Panc1 (cell line): ENCODE measurements around the gene ABCG1. TPM values are rescaled to one million over a fixed set of nuclear protein-coding genes. Genes with fewer than 3 reads are reported as not detected.

ENCODE experiments used
- ATAC-seq: fragments of 200-7000 bp; cut with Tn5 transposase; 2 replicates; pipeline ENCODE4 v1.9.1; 2020; ENCODE audit warnings: mild to moderate bottlenecking, moderate library complexity
- BruUV-seq: library from RNA; stranded (reverse); fragments of 400-500 nt; replicated peaks from 2 replicates; lab custom pipeline; 2021; lab: Mats Ljungman, UMichigan
- CTCF ChIA-PET: fragments of 300-600 bp; sonication (Branson Sonifier 250); formaldehyde crosslinking; loops from one replicate; lab custom pipeline; 2022; ENCODE audit warnings: antibody characterized with exemption; lab: Charles Lee
- POLR2A ChIA-PET: fragments of 300-600 bp; sonication (Branson Sonifier 250); formaldehyde crosslinking; loops from one replicate; lab custom pipeline; 2022; ENCODE audit warnings: antibody characterized with exemption; lab: Charles Lee
- DNase-seq: peaks from one replicate; pipeline ENCODE4 v3.0.0-alpha.2; 2010; ENCODE audit warnings: low read depth, low spot score
- H3K27ac ChIP-seq: 2 replicates; pipeline ENCODE4 v1.5.1; 2011; ENCODE audit warnings: mild to moderate bottlenecking, low read length, inconsistent platforms
- H3K27me3 ChIP-seq: fragments of 200-500 bp; sonication (Bioruptor generic); 2 replicates; pipeline ENCODE4 v1.6.0; 2014; ENCODE audit warnings: low read length, inconsistent platforms; ENCODE audit not compliant: control insufficient read depth, insufficient read depth
- H3K36me3 ChIP-seq: fragments of 200-500 bp; sonication (Bioruptor generic); 2 replicates; pipeline ENCODE4 v1.5.1; 2014; ENCODE audit warnings: inconsistent platforms, mild to moderate bottlenecking, low read length, moderate library complexity; ENCODE audit not compliant: control insufficient read depth, insufficient read depth
- H3K4me1 ChIP-seq: 2 replicates; pipeline ENCODE4 v1.5.1; 2011; ENCODE audit warnings: inconsistent platforms, mild to moderate bottlenecking, low read length, moderate library complexity; ENCODE audit not compliant: control insufficient read depth, insufficient read depth
- H3K4me3 ChIP-seq, 2 experiments: 2 replicates each; pipeline ENCODE4 v1.5.1; 2011 to 2012; ENCODE audit warnings: low read depth in 2 of 2, low read length in 2 of 2, mild to moderate bottlenecking in 2 of 2, inconsistent platforms in 1 of 2, moderate library complexity in 1 of 2
- H3K9me3 ChIP-seq: fragments of 200-500 bp; sonication (Bioruptor generic); 2 replicates; pipeline ENCODE4 v1.5.1; 2014; ENCODE audit warnings: low read depth, mild to moderate bottlenecking, inconsistent platforms, low read length, moderate library complexity; ENCODE audit not compliant: control insufficient read depth, insufficient read depth
- POLR2AphosphoS5 ChIP-seq: IDR thresholded peaks from 2 replicates; pipeline ENCODE4 v1.6.1; 2012; ENCODE audit warnings: mild to moderate bottlenecking, low read depth, low read length, moderate library complexity
- SIN3A ChIP-seq: IDR thresholded peaks from 2 replicates; pipeline ENCODE4 v1.6.1; 2012; ENCODE audit warnings: low read depth, mild to moderate bottlenecking, low read length, moderate library complexity, borderline replicate concordance; ENCODE audit not compliant: insufficient read depth
- TCF7L2 ChIP-seq: IDR thresholded peaks from 2 replicates; pipeline ENCODE4 v1.6.1; 2011; ENCODE audit warnings: mild to moderate bottlenecking, low read depth, low read length, inconsistent platforms
- in situ Hi-C: cut with HindIII; loops from 2 replicates; pipeline ENCODE4 v1.10.0; 2016; ENCODE audit warnings: low sequenced_read_pairs, low pct_unique_long_range_greater_than_20kb
- intact Hi-C: fragments of 100-400 bp; cut with micrococcal nuclease; formaldehyde crosslinking; loops from one replicate; pipeline ENCODE4 v1.10.0; 2022; ENCODE audit not compliant: unreplicated experiment
- total RNA-seq: library from RNA; stranded (reverse); gene quantifications from one replicate; pipeline ENCODE4 v1.2.1, GENCODE V29; 2021; ENCODE audit not compliant: unreplicated experiment
- TF ChIP-seq, protein P1 (sequence below): fragments of 450-650 bp; IDR thresholded peaks from 2 replicates; pipeline ENCODE4 v1.5.1; 2017; ENCODE audit warnings: mild to moderate bottlenecking
- TF ChIP-seq, protein P2 (sequence below), 2 experiments: IDR thresholded peaks; 2 replicates each; pipeline ENCODE4 v1.6.1; 2011 to 2012; ENCODE audit warnings: low read depth in 2 of 2, control low read depth in 1 of 2, low read length in 1 of 2, mild to moderate bottlenecking in 1 of 2, moderate library complexity in 1 of 2; ENCODE audit not compliant: insufficient read depth in 1 of 2

Gene ABCG1
- total RNA-seq, 1 experiment from 2014 or later: 0.80 TPM

DNA sequence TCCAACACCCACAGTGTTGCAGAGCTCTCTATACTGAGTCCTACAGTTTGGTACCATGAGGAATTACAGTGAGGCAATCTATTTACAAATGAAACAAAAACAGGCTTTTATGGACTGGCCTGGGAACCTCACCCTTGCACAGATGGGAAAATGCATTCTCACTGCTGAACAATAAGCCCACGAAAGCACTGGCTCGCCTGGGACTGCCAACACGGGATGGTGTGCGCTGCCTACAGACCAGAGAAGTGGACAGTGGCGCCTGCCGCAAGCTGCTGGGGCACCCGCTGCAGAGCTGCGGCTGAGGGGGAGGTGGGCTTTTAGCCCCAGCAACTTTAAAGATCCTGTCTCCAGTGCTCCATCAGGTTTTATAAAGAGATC is 28.5 kb upstream of the ABCG1 start:
- ChIA-PET POLR2A (no interaction called here), CTCF (interaction anchor here (0.5 kb wide), 1 partner anchor 119 kb away, joined by 4 read pairs; no protein-coding TSS in a partner anchor)
- no peak for DNase-seq
- intact Hi-C loops (no loop called here), in situ Hi-C loops (no loop called here)
- no peak overlapping the region for H3K27ac ChIP-seq
- no peaks in the 10 kb centered on the region for H3K9me3 ChIP-seq
- TF ChIP-seq, protein P1, sequence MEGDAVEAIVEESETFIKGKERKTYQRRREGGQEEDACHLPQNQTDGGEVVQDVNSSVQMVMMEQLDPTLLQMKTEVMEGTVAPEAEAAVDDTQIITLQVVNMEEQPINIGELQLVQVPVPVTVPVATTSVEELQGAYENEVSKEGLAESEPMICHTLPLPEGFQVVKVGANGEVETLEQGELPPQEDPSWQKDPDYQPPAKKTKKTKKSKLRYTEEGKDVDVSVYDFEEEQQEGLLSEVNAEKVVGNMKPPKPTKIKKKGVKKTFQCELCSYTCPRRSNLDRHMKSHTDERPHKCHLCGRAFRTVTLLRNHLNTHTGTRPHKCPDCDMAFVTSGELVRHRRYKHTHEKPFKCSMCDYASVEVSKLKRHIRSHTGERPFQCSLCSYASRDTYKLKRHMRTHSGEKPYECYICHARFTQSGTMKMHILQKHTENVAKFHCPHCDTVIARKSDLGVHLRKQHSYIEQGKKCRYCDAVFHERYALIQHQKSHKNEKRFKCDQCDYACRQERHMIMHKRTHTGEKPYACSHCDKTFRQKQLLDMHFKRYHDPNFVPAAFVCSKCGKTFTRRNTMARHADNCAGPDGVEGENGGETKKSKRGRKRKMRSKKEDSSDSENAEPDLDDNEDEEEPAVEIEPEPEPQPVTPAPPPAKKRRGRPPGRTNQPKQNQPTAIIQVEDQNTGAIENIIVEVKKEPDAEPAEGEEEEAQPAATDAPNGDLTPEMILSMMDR: no peak
- TF ChIP-seq SIN3A: no peak
- TF ChIP-seq POLR2AphosphoS5: no peak
- TF ChIP-seq TCF7L2: no peak
- TF ChIP-seq, protein P2, sequence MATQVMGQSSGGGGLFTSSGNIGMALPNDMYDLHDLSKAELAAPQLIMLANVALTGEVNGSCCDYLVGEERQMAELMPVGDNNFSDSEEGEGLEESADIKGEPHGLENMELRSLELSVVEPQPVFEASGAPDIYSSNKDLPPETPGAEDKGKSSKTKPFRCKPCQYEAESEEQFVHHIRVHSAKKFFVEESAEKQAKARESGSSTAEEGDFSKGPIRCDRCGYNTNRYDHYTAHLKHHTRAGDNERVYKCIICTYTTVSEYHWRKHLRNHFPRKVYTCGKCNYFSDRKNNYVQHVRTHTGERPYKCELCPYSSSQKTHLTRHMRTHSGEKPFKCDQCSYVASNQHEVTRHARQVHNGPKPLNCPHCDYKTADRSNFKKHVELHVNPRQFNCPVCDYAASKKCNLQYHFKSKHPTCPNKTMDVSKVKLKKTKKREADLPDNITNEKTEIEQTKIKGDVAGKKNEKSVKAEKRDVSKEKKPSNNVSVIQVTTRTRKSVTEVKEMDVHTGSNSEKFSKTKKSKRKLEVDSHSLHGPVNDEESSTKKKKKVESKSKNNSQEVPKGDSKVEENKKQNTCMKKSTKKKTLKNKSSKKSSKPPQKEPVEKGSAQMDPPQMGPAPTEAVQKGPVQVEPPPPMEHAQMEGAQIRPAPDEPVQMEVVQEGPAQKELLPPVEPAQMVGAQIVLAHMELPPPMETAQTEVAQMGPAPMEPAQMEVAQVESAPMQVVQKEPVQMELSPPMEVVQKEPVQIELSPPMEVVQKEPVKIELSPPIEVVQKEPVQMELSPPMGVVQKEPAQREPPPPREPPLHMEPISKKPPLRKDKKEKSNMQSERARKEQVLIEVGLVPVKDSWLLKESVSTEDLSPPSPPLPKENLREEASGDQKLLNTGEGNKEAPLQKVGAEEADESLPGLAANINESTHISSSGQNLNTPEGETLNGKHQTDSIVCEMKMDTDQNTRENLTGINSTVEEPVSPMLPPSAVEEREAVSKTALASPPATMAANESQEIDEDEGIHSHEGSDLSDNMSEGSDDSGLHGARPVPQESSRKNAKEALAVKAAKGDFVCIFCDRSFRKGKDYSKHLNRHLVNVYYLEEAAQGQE (IDR thresholded peaks at IDR 0.05; ENCODE audit: insufficient read depth in 1 of 2, low read depth in 2 of 2, low read length in 1 of 2): no peak
- no peak for ATAC-seq
- H3K36me3 ChIP-seq: no peaks in the 10 kb centered on the region
- H3K4me3 ChIP-seq: no peak overlapping the region
- no peaks in the 10 kb centered on the region for H3K4me1 ChIP-seq
- BruUV-seq: no TSS peak
- H3K27me3 ChIP-seq: no peaks in the 10 kb centered on the region

DNA sequence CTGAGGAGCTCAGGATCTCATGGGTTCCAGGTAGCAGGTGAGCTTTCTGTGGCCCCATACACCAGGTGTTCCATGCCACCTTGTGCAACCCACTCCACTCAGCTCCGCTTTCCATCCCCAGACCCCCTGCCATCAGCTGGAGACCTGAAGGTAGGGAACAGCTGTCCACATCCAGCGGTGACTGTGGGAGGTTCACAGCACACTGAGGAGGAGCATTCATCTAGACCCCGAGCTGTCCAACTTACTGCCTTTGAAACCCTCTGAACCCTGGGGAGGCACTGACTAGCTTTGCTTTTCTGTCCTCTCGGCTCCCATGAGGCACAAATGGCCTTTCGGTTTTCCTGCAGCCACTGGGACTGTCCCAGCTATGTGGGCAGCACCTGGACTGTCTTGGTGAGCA is 27.9 kb upstream of the ABCG1 start:
- in situ Hi-C loops: no loop called here
- DNase-seq (no peak), ATAC-seq (no peak)
- intact Hi-C loops: no loop called here
- no peaks in the 10 kb centered on the region for H3K27me3 ChIP-seq
- no peaks in the 10 kb centered on the region for H3K9me3 ChIP-seq
- no TSS peak for BruUV-seq
- POLR2A ChIA-PET: no interaction called here
- TF ChIP-seq, protein P2 (IDR thresholded peaks at IDR 0.05; ENCODE audit: insufficient read depth in 1 of 2, low read depth in 2 of 2, low read length in 1 of 2): no peak
- TF ChIP-seq, protein P1: no peak
- TF ChIP-seq POLR2AphosphoS5 (no peak), TCF7L2 (no peak), SIN3A (no peak)
- no peaks in the 10 kb centered on the region for H3K36me3 ChIP-seq
- CTCF ChIA-PET: no interaction called here
- H3K4me3 ChIP-seq: no peak overlapping the region
- no peaks in the 10 kb centered on the region for H3K4me1 ChIP-seq
- H3K27ac ChIP-seq: no peak overlapping the region
